Measurements from ENCODE around the gene CIB2.

CIB2 gene

GRCh38 chr15:78171864-78172472 is 40.7 kb upstream of the CIB2 start:
- H3K4me3 ChIP-seq (ENCODE audit: low read length), result no peak overlapping the region
- no peak for DNase-seq (ENCODE audit: low read depth)
- TF ChIP-seq CTCF (conservative IDR thresholded peaks at IDR 0.05; ENCODE audit: low read depth, low read length), result no peak

GRCh38 chr15:78170848-78171773 is 39.9 kb upstream of the CIB2 start:
- no peak for TF ChIP-seq CTCF (conservative IDR thresholded peaks at IDR 0.05; ENCODE audit: low read depth, low read length)
- no peak overlapping the region for H3K4me3 ChIP-seq (ENCODE audit: low read length)
- DNase-seq (ENCODE audit: low read depth), result no peak

- TF ChIP-seq CTCF (conservative IDR thresholded peaks at IDR 0.05; ENCODE audit: low read depth, low read length), result no peak
- DNase-seq (ENCODE audit: low read depth), result no peak
These were observed 37.4 kb upstream of the CIB2 start for GRCh38 chr15:78168608-78169007.

GRCh38 chr15:78167227-78167888 is 36.1 kb upstream of the CIB2 start:
- no peak for TF ChIP-seq CTCF (conservative IDR thresholded peaks at IDR 0.05; ENCODE audit: low read depth, low read length)
- no peak overlapping the region for H3K4me3 ChIP-seq (ENCODE audit: low read length)
- no peak for DNase-seq (ENCODE audit: low read depth)

More at GRCh38 chr15:78168608-78169007, 37.4 kb upstream of the CIB2 start:
- no peak overlapping the region for H3K4me3 ChIP-seq (ENCODE audit: low read length)

- TF ChIP-seq CTCF (conservative IDR thresholded peaks at IDR 0.05; ENCODE audit: low read depth, low read length), result no peak
- no peak overlapping the region for H3K4me3 ChIP-seq (ENCODE audit: low read length)
- DNase-seq (ENCODE audit: low read depth), result no peak
These were observed 32.8 kb upstream of the CIB2 start for GRCh38 chr15:78164010-78164409.

- DNase-seq (ENCODE audit: low read depth), result no peak
- no peak for TF ChIP-seq CTCF (conservative IDR thresholded peaks at IDR 0.05; ENCODE audit: low read depth, low read length)
- H3K4me3 ChIP-seq (ENCODE audit: low read length), result no peak overlapping the region
These were observed 30.8 kb upstream of the CIB2 start for GRCh38 chr15:78162038-78162437.
